Measurements from ENCODE around the gene GAS2L2.

GRCh38 chr17:35709874-35710273 is 43.2 kb downstream of the GAS2L2 start:
- no peak for TF ChIP-seq CTCF (IDR thresholded peaks at IDR 0.05; ENCODE audit: poor library complexity, severe bottlenecking)
- TF ChIP-seq REST (IDR thresholded peaks at IDR 0.05; ENCODE audit: borderline replicate concordance) = no peak

Measured in neural cell (in vitro differentiated cells).